DOHH2 (cell line): ENCODE measurements around the gene TM4SF5.

Experiments used
- CTCF ChIP-seq: fragments of 200-600 bp; sonication (generic); IDR thresholded peaks from one replicate; pipeline ENCODE4 v1.5.1; 2014; ENCODE audit warnings: antibody characterized with exemption, mild to moderate bottlenecking, low read depth, low read length; ENCODE audit not compliant: poor library complexity, severe bottlenecking
- EZH2phosphoT487 ChIP-seq: fragments of 200-600 bp; sonication (generic); IDR thresholded peaks from 2 replicates; pipeline ENCODE4 v1.6.1; 2017; ENCODE audit warnings: borderline replicate concordance, mild to moderate bottlenecking, antibody characterized with exemption, low read length, moderate library complexity, mixed read lengths

DNA sequence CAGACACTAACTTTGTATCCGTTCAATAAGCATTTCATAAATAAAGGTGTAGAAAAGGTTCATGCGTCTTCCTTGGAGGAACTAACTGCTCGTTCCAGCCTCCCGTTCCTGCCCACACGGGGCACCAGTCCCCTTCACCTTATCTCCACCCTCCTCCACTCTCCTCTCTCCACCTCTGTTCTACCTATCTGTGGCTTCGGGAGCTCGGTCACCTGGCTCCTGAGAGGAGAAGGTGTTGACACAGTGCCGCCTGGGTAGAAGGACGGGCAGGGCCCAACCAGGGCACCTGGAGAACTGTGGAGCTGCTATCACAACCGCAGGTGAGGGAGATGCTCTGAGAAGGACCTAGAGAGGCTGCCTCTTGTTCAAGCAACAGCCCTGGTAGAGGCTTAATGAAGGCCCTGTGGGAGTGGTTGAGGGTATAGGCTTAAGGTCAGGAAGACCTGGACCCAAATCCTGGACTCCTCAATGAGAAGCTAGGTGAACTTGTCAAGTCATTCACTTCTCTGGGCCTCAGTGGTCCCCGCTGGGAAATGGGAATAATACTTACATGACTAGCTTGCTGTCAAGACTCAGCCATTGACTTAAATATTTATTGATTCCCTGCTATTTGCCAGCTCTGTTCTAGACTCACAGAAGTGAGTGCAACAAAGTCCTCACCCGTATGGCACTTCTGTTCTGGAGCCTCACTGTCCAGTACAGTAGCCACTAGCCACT, 51.8 kb downstream of the TM4SF5 start:
- TF ChIP-seq CTCF (no peak), EZH2phosphoT487 (no peak)
